Liver (tissue), 3 donors: Measurements from ENCODE around the gene PCDH1.

Experiments
- ATF3 ChIP-seq: IDR thresholded peaks from 2 replicates; pipeline ENCODE4 v1.6.1; 2016; ENCODE audit warnings: antibody characterized with exemption
- CTCF ChIP-seq: fragments of 150-350 bp; IDR thresholded peaks from 2 replicates; pipeline ENCODE4 v1.5.1; 2017; ENCODE audit warnings: improper control_type of control experiment, low read depth, low read length; ENCODE audit not compliant: missing input control
- EGR1 ChIP-seq, 2 donors: IDR thresholded peaks; 2 replicates each; pipeline ENCODE4 v1.6.1; 2016 to 2018; ENCODE audit warnings: antibody characterized with exemption in 2 of 2, low read depth in 2 of 2
- GABPA ChIP-seq, 2 donors: IDR thresholded peaks in 1 of 2; conservative IDR thresholded peaks in 1 of 2; 2 replicates each; pipeline ENCODE4 v1.6.1; 2016; ENCODE audit warnings: antibody characterized with exemption in 2 of 2, mild to moderate bottlenecking in 1 of 2, moderate library complexity in 1 of 2
- HNF4A ChIP-seq, 2 donors: conservative IDR thresholded peaks; 2 replicates each; pipeline ENCODE4 v1.6.1; 2016; ENCODE audit warnings: antibody characterized with exemption in 2 of 2, mild to moderate bottlenecking in 2 of 2
- JUND ChIP-seq, 2 donors: IDR thresholded peaks; 2 replicates each; pipeline ENCODE4 v1.6.1; 2016; ENCODE audit warnings: antibody characterized with exemption in 2 of 2
- MAX ChIP-seq: IDR thresholded peaks from 2 replicates; pipeline ENCODE4 v1.6.1; 2016; ENCODE audit warnings: antibody characterized with exemption
- RAD21 ChIP-seq, 2 donors: IDR thresholded peaks; 2 replicates each; pipeline ENCODE4 v1.6.1; 2016; ENCODE audit warnings: antibody characterized with exemption in 2 of 2, mild to moderate bottlenecking in 2 of 2
- REST ChIP-seq: IDR thresholded peaks from 2 replicates; pipeline ENCODE4 v1.6.1; 2016; ENCODE audit warnings: antibody characterized with exemption, mild to moderate bottlenecking
- RXRA ChIP-seq, 2 donors: IDR thresholded peaks; 2 replicates each; pipeline ENCODE4 v1.6.1; 2017 to 2018; ENCODE audit warnings: antibody characterized with exemption in 2 of 2, mild to moderate bottlenecking in 1 of 2
- SP1 ChIP-seq: IDR thresholded peaks from 2 replicates; pipeline ENCODE4 v1.6.1; 2018; ENCODE audit warnings: antibody characterized with exemption, mild to moderate bottlenecking
- TAF1 ChIP-seq: conservative IDR thresholded peaks from 2 replicates; pipeline ENCODE4 v1.6.1; 2016; ENCODE audit warnings: antibody characterized with exemption, mild to moderate bottlenecking
- YY1 ChIP-seq: IDR thresholded peaks from 2 replicates; pipeline ENCODE4 v1.6.1; 2016; ENCODE audit warnings: antibody characterized with exemption, mild to moderate bottlenecking
- ZBTB33 ChIP-seq: IDR thresholded peaks from 2 replicates; pipeline ENCODE4 v1.6.1; 2016; ENCODE audit warnings: antibody characterized with exemption
- donor health status: healthy.
- donor health status: healthy.

GRCh38 chr5:141816598-141817399, 61.4 kb downstream of the PCDH1 start:
- TF ChIP-seq YY1 = no peak
- no peak for TF ChIP-seq JUND (IDR thresholded peaks at IDR 0.05)
- no peak for TF ChIP-seq CTCF
- no peak for TF ChIP-seq RAD21 (IDR thresholded peaks at IDR 0.05)
- TF ChIP-seq ZBTB33 = no peak
- TF ChIP-seq REST = no peak
- TF ChIP-seq GABPA (IDR thresholded peaks at IDR 0.05 in 1 of 2, conservative IDR thresholded peaks at IDR 0.05 in 1 of 2) = no peak
- TF ChIP-seq TAF1 = no peak
- TF ChIP-seq MAX = no peak
- no peak for TF ChIP-seq RXRA (IDR thresholded peaks at IDR 0.05)
- no peak for TF ChIP-seq ATF3
- TF ChIP-seq EGR1 (IDR thresholded peaks at IDR 0.05; ENCODE audit: low read depth in 2 of 2) = no peak
- no peak for TF ChIP-seq SP1
- no peak for TF ChIP-seq HNF4A (conservative IDR thresholded peaks at IDR 0.05)
